Gastrocnemius medialis (tissue), 4 donors: ENCODE data around the gene PICALM. TPM values are rescaled to one million over a fixed set of nuclear protein-coding genes. Genes with fewer than 3 reads are reported as not detected.

Source experiments
- ATAC-seq, 2 donors: fragments of 150-250 bp; one replicate each; pipeline ENCODE4 v1.9.1; 2016
- DNase-seq, 2 donors: peaks; one replicate each; pipeline ENCODE4 v3.0.0-alpha.2; 2019
- H3K27ac ChIP-seq, 4 donors: fragments of 200-600 bp; sonication (generic); 1 replicate in 1 of 4; 2 replicates in 3 of 4; pipeline ENCODE4 v1.5.1; 2016 to 2018; ENCODE audit warnings: mild to moderate bottlenecking in 2 of 4, moderate library complexity in 1 of 4
- H3K27me3 ChIP-seq, 3 donors: fragments of 200-600 bp; sonication (generic) in 2 of 3; 1 replicate in 1 of 3; 2 replicates in 2 of 3; pipeline versions ENCODE4 v1.5.1 to v1.6.0; 2016 to 2019; ENCODE audit warnings: mild to moderate bottlenecking in 1 of 3, moderate library complexity in 1 of 3
- H3K36me3 ChIP-seq, 2 donors: fragments of 200-600 bp; sonication (generic) in 1 of 2; one replicate each; pipeline ENCODE4 v1.5.1; 2017 to 2018
- H3K4me1 ChIP-seq, 2 donors: fragments of 200-600 bp; sonication (generic) in 1 of 2; one replicate each; pipeline ENCODE4 v1.5.1; 2016 to 2017; ENCODE audit warnings: mild to moderate bottlenecking in 2 of 2
- H3K4me3 ChIP-seq, 4 donors: fragments of 200-600 bp; sonication (generic) in 3 of 4; 1 replicate in 1 of 4; 2 replicates in 3 of 4; pipeline ENCODE4 v1.5.1; 2016 to 2019; ENCODE audit warnings: mild to moderate bottlenecking in 2 of 4
- H3K9me3 ChIP-seq, 3 donors: fragments of 200-600 bp; sonication (generic) in 2 of 3; 1 replicate in 1 of 3; 2 replicates in 2 of 3; pipeline ENCODE4 v1.5.1; 2016 to 2019
- CTCF ChIP-seq, 5 experiments: fragments of 450-650 bp in 3 of 5; fragments of 200-600 bp in 2 of 5; sonication (generic) in 2 of 5; IDR thresholded peaks in 4 of 5; conservative IDR thresholded peaks in 1 of 5; 1 replicate in 4 of 5; 2 replicates in 1 of 5; pipeline ENCODE4 v1.5.1; 2016 to 2019; ENCODE audit warnings: antibody characterized with exemption in 5 of 5, mild to moderate bottlenecking in 3 of 5, moderate library complexity in 3 of 5
- POLR2A ChIP-seq, 2 donors: fragments of 450-650 bp; IDR thresholded peaks; one replicate each; pipeline ENCODE4 v1.6.1; 2017; ENCODE audit warnings: antibody characterized with exemption in 2 of 2, mild to moderate bottlenecking in 2 of 2, moderate library complexity in 2 of 2
- in situ Hi-C, 4 donors: fragments of 200-750 bp; cut with MboI; loops; one replicate each; pipeline versions ENCODE4 v1.15.0 to v1.8.0; 2017; ENCODE audit warnings: low sequenced_read_pairs in 4 of 4
- intact Hi-C: fragments of 100-400 bp; cut with DNase I; formaldehyde crosslinking; loops from one replicate; pipeline ENCODE4 v1.15.1; 2023; ENCODE audit warnings: low total_unique reads
- total RNA-seq, 4 donors: library from RNA; depleted of rRNA; stranded (reverse); fragments of >200 nt; gene quantifications; one replicate each; pipeline versions ENCODE4 v1.1.0 to v1.2.3, GENCODE V29; 2016

Gene PICALM
- total RNA-seq, 4 donors from 2014 or later: 82.3 to 125 (median 107) TPM

GRCh38 chr11:85948884-85949283, 120.0 kb downstream of the PICALM start:
- Histone ChIP-seq H3K27me3 (no peaks in the 10 kb centered on the region), H3K4me3 (no peak overlapping the region), H3K27ac (no peak overlapping the region), H3K9me3 (no peaks in the 10 kb centered on the region), H3K36me3 (no peaks in the 10 kb centered on the region), H3K4me1 (peaks cover 0 to 23% of the 10 kb centered on the region in 2 donors)
- no peak for DNase-seq
- TF ChIP-seq CTCF (IDR thresholded peaks at IDR 0.05 in 4 of 5, conservative IDR thresholded peaks at IDR 0.05 in 1 of 5): no peak
- no peak for TF ChIP-seq POLR2A (IDR thresholded peaks at IDR 0.05)
- no peak for ATAC-seq
- intact Hi-C loops (loop anchor here (10.0 kb wide), 1 partner anchor 346 kb away; no protein-coding TSS in a partner anchor), in situ Hi-C loops (loop anchor here in 1 of 4 donors (10.0 kb wide), 1 partner anchor 266 kb away; no protein-coding TSS in a partner anchor)

- H3K4me1 ChIP-seq: peaks cover 0 to 23% of the 10 kb centered on the region in 2 donors
- peak overlapping the region; percentile 24 to 46 (median 39) for H3K27ac ChIP-seq
- H3K36me3 ChIP-seq: no peaks in the 10 kb centered on the region
- no peaks in the 10 kb centered on the region for H3K9me3 ChIP-seq
- no peaks in the 10 kb centered on the region for H3K27me3 ChIP-seq
- no peak for TF ChIP-seq POLR2A (IDR thresholded peaks at IDR 0.05)
- no peak for TF ChIP-seq CTCF (IDR thresholded peaks at IDR 0.05 in 4 of 5, conservative IDR thresholded peaks at IDR 0.05 in 1 of 5)
- DNase-seq (no peak), ATAC-seq (peak; percentile 67 to 73)
- intact Hi-C loops (loop anchor here (10.0 kb wide), 1 partner anchor 347 kb away; no protein-coding TSS in a partner anchor), in situ Hi-C loops (loop anchor here in 1 of 4 donors (10.0 kb wide), 1 partner anchor 267 kb away; no protein-coding TSS in a partner anchor)
- no peak overlapping the region for H3K4me3 ChIP-seq
Measured at GRCh38 chr11:85947431-85948272, 121.2 kb downstream of the PICALM start.

GRCh38 chr11:85946221-85946620, 122.7 kb downstream of the PICALM start:
- Histone ChIP-seq H3K4me3 (no peak overlapping the region), H3K4me1 (peaks cover 0 to 23% of the 10 kb centered on the region in 2 donors), H3K27ac (no peak overlapping the region), H3K9me3 (no peaks in the 10 kb centered on the region), H3K27me3 (no peaks in the 10 kb centered on the region), H3K36me3 (no peaks in the 10 kb centered on the region)
- in situ Hi-C loops: loop anchor here in 1 of 4 donors (10.0 kb wide), 1 partner anchor 269 kb away; no protein-coding TSS in a partner anchor
- DNase-seq: no peak
- no peak for ATAC-seq
- intact Hi-C loops: loop anchor here (10.0 kb wide), 1 partner anchor 349 kb away; no protein-coding TSS in a partner anchor
- TF ChIP-seq POLR2A (IDR thresholded peaks at IDR 0.05) (no peak), CTCF (IDR thresholded peaks at IDR 0.05 in 4 of 5, conservative IDR thresholded peaks at IDR 0.05 in 1 of 5) (no peak)

- in situ Hi-C loops: loop anchor here in 1 of 4 donors (10.0 kb wide), 1 partner anchor 269 kb away; no protein-coding TSS in a partner anchor
- no peak overlapping the region for H3K27ac ChIP-seq
Measured at GRCh38 chr11:85945788-85946187, 123.1 kb downstream of the PICALM start.

More at GRCh38 chr11:85945788-85946187, 123.1 kb downstream of the PICALM start:
- no peak for DNase-seq
- ATAC-seq: no peak
- no peak for TF ChIP-seq CTCF (IDR thresholded peaks at IDR 0.05 in 4 of 5, conservative IDR thresholded peaks at IDR 0.05 in 1 of 5)
- TF ChIP-seq POLR2A (IDR thresholded peaks at IDR 0.05): no peak
- no peak overlapping the region for H3K4me3 ChIP-seq
- H3K36me3 ChIP-seq: no peaks in the 10 kb centered on the region
- H3K27me3 ChIP-seq: no peaks in the 10 kb centered on the region
- peaks cover 0 to 23% of the 10 kb centered on the region in 2 donors for H3K4me1 ChIP-seq
- H3K9me3 ChIP-seq: no peaks in the 10 kb centered on the region
- intact Hi-C loops: loop anchor here (10.0 kb wide), 1 partner anchor 349 kb away; no protein-coding TSS in a partner anchor
